ENCODE results near the gene XDH.

Gene XDH

DNA sequence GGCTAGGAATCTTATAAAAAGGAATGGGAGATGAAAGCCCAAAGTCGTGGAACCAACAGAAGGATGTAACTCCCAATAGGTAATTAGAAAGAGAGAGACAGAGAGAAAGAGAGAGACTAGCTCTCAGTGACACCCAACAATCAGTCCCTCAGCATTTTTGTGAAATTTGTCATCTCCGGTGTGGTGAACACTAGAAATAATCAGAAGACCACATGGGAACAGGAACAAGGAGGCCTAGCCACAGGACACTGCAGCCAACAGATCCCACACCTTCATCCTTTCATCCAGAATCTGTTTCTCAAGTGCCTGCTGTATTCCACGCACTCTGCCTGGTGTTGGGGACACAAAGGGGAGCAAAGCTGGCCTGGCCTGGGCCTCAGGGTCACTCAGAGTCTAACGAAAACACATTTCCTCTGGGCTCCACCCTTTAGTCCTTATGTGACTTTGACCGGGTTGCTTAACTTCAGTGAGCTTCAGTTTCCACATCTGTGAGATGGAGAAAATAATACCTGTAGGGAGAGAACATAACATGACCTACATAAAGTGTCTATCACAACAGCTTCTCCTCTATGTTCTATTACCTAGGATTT lies 127.5 kb downstream of the XDH start:
- DNase-seq, result no peak
- no peaks in the 10 kb centered on the region for H3K36me3 ChIP-seq
- peaks cover 0 to 19% (median 4%) of the 10 kb centered on the region in 4 donors for H3K4me1 ChIP-seq
- no peaks in the 10 kb centered on the region for H3K27me3 ChIP-seq
- H3K4me3 ChIP-seq, result no peak overlapping the region
- intact Hi-C loops (cut with DNase I; ENCODE audit: low total_unique reads), result no loop called here
- TF ChIP-seq, protein P1, sequence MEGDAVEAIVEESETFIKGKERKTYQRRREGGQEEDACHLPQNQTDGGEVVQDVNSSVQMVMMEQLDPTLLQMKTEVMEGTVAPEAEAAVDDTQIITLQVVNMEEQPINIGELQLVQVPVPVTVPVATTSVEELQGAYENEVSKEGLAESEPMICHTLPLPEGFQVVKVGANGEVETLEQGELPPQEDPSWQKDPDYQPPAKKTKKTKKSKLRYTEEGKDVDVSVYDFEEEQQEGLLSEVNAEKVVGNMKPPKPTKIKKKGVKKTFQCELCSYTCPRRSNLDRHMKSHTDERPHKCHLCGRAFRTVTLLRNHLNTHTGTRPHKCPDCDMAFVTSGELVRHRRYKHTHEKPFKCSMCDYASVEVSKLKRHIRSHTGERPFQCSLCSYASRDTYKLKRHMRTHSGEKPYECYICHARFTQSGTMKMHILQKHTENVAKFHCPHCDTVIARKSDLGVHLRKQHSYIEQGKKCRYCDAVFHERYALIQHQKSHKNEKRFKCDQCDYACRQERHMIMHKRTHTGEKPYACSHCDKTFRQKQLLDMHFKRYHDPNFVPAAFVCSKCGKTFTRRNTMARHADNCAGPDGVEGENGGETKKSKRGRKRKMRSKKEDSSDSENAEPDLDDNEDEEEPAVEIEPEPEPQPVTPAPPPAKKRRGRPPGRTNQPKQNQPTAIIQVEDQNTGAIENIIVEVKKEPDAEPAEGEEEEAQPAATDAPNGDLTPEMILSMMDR (IDR thresholded peaks at IDR 0.05), result no peak
- no peak overlapping the region for H3K27ac ChIP-seq
- H3K9me3 ChIP-seq, result no peaks in the 10 kb centered on the region

DNA sequence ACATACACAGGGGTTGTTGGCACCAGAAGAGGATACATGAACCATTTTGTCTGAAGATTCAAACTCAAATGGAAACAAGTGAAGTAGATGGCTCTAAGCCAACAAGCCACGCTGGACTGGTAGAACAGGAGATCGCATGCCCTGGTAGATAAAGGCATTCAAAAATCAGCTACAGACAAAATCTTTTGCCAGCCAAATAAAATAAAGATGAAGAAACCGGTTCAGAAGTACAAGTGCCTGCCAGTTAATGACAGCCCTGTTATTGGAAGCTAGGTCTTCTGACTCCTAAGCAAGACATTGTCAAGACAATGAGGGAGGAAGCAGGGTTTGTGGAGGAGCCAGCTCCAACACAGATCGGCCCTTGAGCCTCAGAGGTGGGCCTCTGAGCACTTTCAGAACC lies 128.3 kb downstream of the XDH start:
- H3K4me1 ChIP-seq, result peaks cover 0 to 19% (median 4%) of the 10 kb centered on the region in 4 donors
- DNase-seq, result no peak
- H3K27ac ChIP-seq, result no peak overlapping the region
- H3K36me3 ChIP-seq, result no peaks in the 10 kb centered on the region
- H3K4me3 ChIP-seq, result no peak overlapping the region
- no peaks in the 10 kb centered on the region for H3K9me3 ChIP-seq
- TF ChIP-seq, protein P1 (IDR thresholded peaks at IDR 0.05), result no peak
- H3K27me3 ChIP-seq, result no peaks in the 10 kb centered on the region
- intact Hi-C loops (cut with DNase I; ENCODE audit: low total_unique reads), result no loop called here

Measured in tibial artery (tissue), 4 donors.